ENCODE results near the gene LAX1. TPM values are rescaled to one million over a fixed set of nuclear protein-coding genes. Genes with fewer than 3 reads are reported as not detected.
A peak's percentile ranks its signal among the peaks of the same experiment; 100 is the strongest.

Gene LAX1
- total RNA-seq, 4 donors from 2014 or later: 0.66 to 1.7 (median 1.7) TPM; not detected in 1

- Histone ChIP-seq H3K4me1 (peaks cover 8 to 48% (median 30%) of the 10 kb centered on the region in 3 donors), H3K27me3 (no peaks in the 10 kb centered on the region), H3K27ac (peak overlapping the region; percentile 68 to 86 (median 75)), H3K36me3 (no peaks in the 10 kb centered on the region), H3K4me3 (peak overlapping the region in 3 of 4 donors; percentile 2 to 47 (median 11)), H3K9me3 (no peaks in the 10 kb centered on the region)
- no peak for DNase-seq
- TF ChIP-seq CTCF (IDR thresholded peaks at IDR 0.05): no peak
- no peak for TF ChIP-seq POLR2A (IDR thresholded peaks at IDR 0.05)
- 34 to 38% methylated on average over 12 of the region's 15 CpGs for WGBS, 2 donors
- intact Hi-C loops (cut with DNase I): no loop called here
Observed at GRCh38 chr1:203769505-203770343, 4.7 kb downstream of the LAX1 start.

GRCh38 chr1:203771901-203772301, 6.9 kb downstream of the LAX1 start:
- H3K4me1 ChIP-seq: peaks cover 8 to 48% (median 30%) of the 10 kb centered on the region in 3 donors
- no peaks in the 10 kb centered on the region for H3K9me3 ChIP-seq
- H3K36me3 ChIP-seq: no peaks in the 10 kb centered on the region
- no peaks in the 10 kb centered on the region for H3K27me3 ChIP-seq
- no peak for DNase-seq
- peak overlapping the region in 3 of 4 donors; percentile 7 to 32 (median 10) for H3K27ac ChIP-seq
- H3K4me3 ChIP-seq: no peak overlapping the region
- intact Hi-C loops (cut with DNase I): no loop called here
- TF ChIP-seq POLR2A (IDR thresholded peaks at IDR 0.05) (no peak), CTCF (IDR thresholded peaks at IDR 0.05) (no peak)
- 55 to 72% methylated on average over 7 of the region's 7 CpGs for WGBS, 2 donors

- Histone ChIP-seq H3K36me3 (no peaks in the 10 kb centered on the region), H3K27ac (no peak overlapping the region), H3K4me1 (peaks cover 8 to 43% (median 30%) of the 10 kb centered on the region in 3 donors), H3K9me3 (no peaks in the 10 kb centered on the region), H3K27me3 (no peaks in the 10 kb centered on the region), H3K4me3 (no peak overlapping the region)
- TF ChIP-seq POLR2A (IDR thresholded peaks at IDR 0.05): no peak
- TF ChIP-seq CTCF (IDR thresholded peaks at IDR 0.05): no peak
- intact Hi-C loops (cut with DNase I): no loop called here
- DNase-seq: no peak
- 86 to 91% methylated on average over 1 of the region's 1 CpG for WGBS, 2 donors
Observed at GRCh38 chr1:203772836-203773235, 7.9 kb downstream of the LAX1 start.

- Histone ChIP-seq H3K27me3 (no peaks in the 10 kb centered on the region), H3K4me3 (no peak overlapping the region), H3K27ac (no peak overlapping the region), H3K9me3 (no peaks in the 10 kb centered on the region), H3K4me1 (peaks cover 0 to 9% (median 5%) of the 10 kb centered on the region in 3 donors), H3K36me3 (no peaks in the 10 kb centered on the region)
- 58 to 73% methylated on average over 4 of the region's 4 CpGs for WGBS, 2 donors
- no peak for DNase-seq
- TF ChIP-seq POLR2A (IDR thresholded peaks at IDR 0.05): no peak
- peak in 2 of 6 experiments; percentile 8 to 37 for TF ChIP-seq CTCF (IDR thresholded peaks at IDR 0.05)
- intact Hi-C loops (cut with DNase I): no loop called here
Observed at GRCh38 chr1:203776636-203777035, 11.7 kb downstream of the LAX1 start.

- intact Hi-C loops (cut with DNase I): no loop called here
- WGBS, 2 donors: 66 to 78% methylated on average over 3 of the region's 3 CpGs
Observed at GRCh38 chr1:203777596-203777995, 12.6 kb downstream of the LAX1 start.

More at GRCh38 chr1:203777596-203777995, 12.6 kb downstream of the LAX1 start:
- H3K4me3 ChIP-seq: no peak overlapping the region
- no peaks in the 10 kb centered on the region for H3K36me3 ChIP-seq
- H3K27me3 ChIP-seq: no peaks in the 10 kb centered on the region
- no peak for DNase-seq
- no peak overlapping the region for H3K27ac ChIP-seq
- H3K4me1 ChIP-seq: no peaks in the 10 kb centered on the region
- no peaks in the 10 kb centered on the region for H3K9me3 ChIP-seq
- TF ChIP-seq POLR2A (IDR thresholded peaks at IDR 0.05) (no peak), CTCF (IDR thresholded peaks at IDR 0.05) (no peak)

Data from esophagus squamous epithelium (tissue), 5 donors.